HepG2 (cell line): ENCODE data around the gene CYP27B1. TPM values are rescaled to one million over a fixed set of nuclear protein-coding genes. Genes with fewer than 3 reads are reported as not detected.

Source experiments
- ATAC-seq: fragments of 200-7000 bp; cut with Tn5 transposase; 3 replicates; pipeline ENCODE4 v1.9.1; 2020; ENCODE audit warnings: mild to moderate bottlenecking, moderate library complexity
- BruUV-seq: library from RNA; stranded (reverse); fragments of 400-500 nt; replicated peaks from 2 replicates; lab custom pipeline; 2021; lab: Mats Ljungman, UMichigan
- CTCF ChIA-PET: fragments of 300-600 bp; formaldehyde crosslinking; extraction: SDS; loops from one replicate; lab custom pipeline; 2021; ENCODE audit warnings: low total read pairs, inconsistent platforms, low intra/inter-chr PET ratio; lab: Yijun Ruan, JAX
- POLR2A ChIA-PET: fragments of 350-600 bp; sonication (Branson Sonifier 250); formaldehyde crosslinking; loops from one replicate; lab custom pipeline; 2020; ENCODE audit warnings: antibody characterized with exemption, inconsistent platforms; lab: Yijun Ruan, JAX
- DNase-seq: peaks from one replicate; pipeline ENCODE4 v3.0.0-alpha.2; 2015; ENCODE audit warnings: low spot score
- FAIRE-seq: peaks from 3 replicates; lab custom pipeline; 2011; peaks lifted over from hg19 to GRCh38; lab: Jason Lieb, UNC
- H2AFZ ChIP-seq: one replicate; pipeline ENCODE4 v1.6.1; 2011; ENCODE audit warnings: low read length, inconsistent platforms
- H3K27ac ChIP-seq: fragments of 300-600 bp; 3 replicates; pipeline ENCODE4 v1.8.0; 2011; ENCODE audit warnings: mixed run types, mild to moderate bottlenecking, mixed read lengths, low read length, inconsistent platforms; ENCODE audit not compliant: insufficient read depth; ENCODE audit errors: extremely low read length
- H3K27me3 ChIP-seq, 2 experiments: fragments of 200-600 bp in 1 of 2; 2 replicates in 1 of 2; 3 replicates in 1 of 2; pipeline versions ENCODE4 v1.6.0 to v1.8.0; 2011; ENCODE audit warnings: low read length in 2 of 2, mild to moderate bottlenecking in 2 of 2, moderate library complexity in 2 of 2, inconsistent platforms in 1 of 2; ENCODE audit not compliant: insufficient read depth in 2 of 2, control insufficient read depth in 1 of 2
- H3K36me3 ChIP-seq, 2 experiments: fragments of 200-600 bp in 1 of 2; replicated peaks in 1 of 2; 2 replicates in 1 of 2; 3 replicates in 1 of 2; pipeline versions ENCODE4 v1.5.1 to v1.8.0; 2011; ENCODE audit warnings: low read length in 2 of 2, inconsistent platforms in 1 of 2; ENCODE audit not compliant: insufficient read depth in 2 of 2, control insufficient read depth in 1 of 2
- H3K4me1 ChIP-seq: 2 replicates; pipeline ENCODE4 v1.5.1; 2012; ENCODE audit warnings: low read length, inconsistent platforms; ENCODE audit not compliant: insufficient read depth
- H3K4me2 ChIP-seq: 2 replicates; pipeline ENCODE4 v1.6.0; 2011; ENCODE audit warnings: low read depth, low read length, inconsistent platforms
- H3K4me3 ChIP-seq, 3 experiments: fragments of 200-600 bp in 1 of 3; sonication (generic), shearing (Covaris generic) in 1 of 3; replicated peaks in 1 of 3; 2 replicates each; pipeline ENCODE4 v1.5.1; 2011 to 2016; ENCODE audit warnings: low read length in 3 of 3, inconsistent platforms in 2 of 3, low read depth in 2 of 3, mild to moderate bottlenecking in 2 of 3, control low read depth in 1 of 3, mixed read lengths in 1 of 3; ENCODE audit not compliant: insufficient read depth in 1 of 3
- H3K79me2 ChIP-seq: one replicate; pipeline ENCODE4 v1.6.1; 2011; ENCODE audit warnings: low read length, inconsistent platforms; ENCODE audit not compliant: insufficient read depth
- H3K9ac ChIP-seq: 2 replicates; pipeline ENCODE4 v1.6.0; 2011; ENCODE audit warnings: mild to moderate bottlenecking, low read depth, low read length, inconsistent platforms; ENCODE audit not compliant: insufficient read depth
- H3K9me3 ChIP-seq: 2 replicates; pipeline ENCODE4 v1.5.1; 2012; ENCODE audit warnings: mild to moderate bottlenecking, low read length
- H4K20me1 ChIP-seq: 2 replicates; pipeline ENCODE4 v1.6.0; 2011; ENCODE audit warnings: inconsistent platforms, mild to moderate bottlenecking, low read length, moderate library complexity; ENCODE audit not compliant: insufficient read depth
- CBX2 ChIP-seq, 2 experiments: fragments of 200-600 bp in 1 of 2; sonication (generic); formaldehyde crosslinking in 1 of 2; IDR thresholded peaks; 2 replicates each; pipeline versions ENCODE4 v1.7.0 to v1.8.1; 2018 to 2022; ENCODE audit warnings: low read depth in 2 of 2, low read length in 1 of 2, mild to moderate bottlenecking in 1 of 2, missing genetic modification reagents in 1 of 2
- FOXO1 ChIP-seq: sonication (generic); formaldehyde crosslinking; IDR thresholded peaks from 2 replicates; pipeline ENCODE4 v1.4.0; 2020; ENCODE audit warnings: missing genetic modification reagents
- GATA4 ChIP-seq: sonication (generic); IDR thresholded peaks from 2 replicates; pipeline ENCODE4 v1.6.1; 2016; ENCODE audit warnings: antibody characterized with exemption, low read depth, borderline replicate concordance
- PPARG ChIP-seq: conservative IDR thresholded peaks from 2 replicates; pipeline ENCODE4 v1.6.1; 2016; ENCODE audit warnings: missing biosample characterization, missing genetic modification reagents
- SIN3B ChIP-seq: fragments of 150-350 bp; IDR thresholded peaks from 2 replicates; pipeline ENCODE4 v1.6.1; 2014; ENCODE audit warnings: low read length
- ZKSCAN8 ChIP-seq: IDR thresholded peaks from 2 replicates; pipeline ENCODE4 v1.6.1; 2016; ENCODE audit warnings: borderline replicate concordance, missing genetic modification reagents, missing compliant biosample characterization
- ZNF160 ChIP-seq: sonication (generic); formaldehyde crosslinking; IDR thresholded peaks from 2 replicates; pipeline ENCODE4 v1.8.0; 2022; ENCODE audit warnings: mild to moderate bottlenecking, inconsistent platforms, missing genetic modification reagents
- ZNF17 ChIP-seq: sonication (generic); formaldehyde crosslinking; IDR thresholded peaks from 2 replicates; pipeline ENCODE4 v1.5.0; 2020; ENCODE audit warnings: mild to moderate bottlenecking, missing genetic modification reagents
- ZNF749 ChIP-seq: sonication (generic); formaldehyde crosslinking; IDR thresholded peaks from 2 replicates; pipeline ENCODE4 v1.8.0; 2022; ENCODE audit warnings: mild to moderate bottlenecking, missing genetic modification reagents, moderate library complexity, borderline replicate concordance
- ZNF788 ChIP-seq: sonication (generic); formaldehyde crosslinking; IDR thresholded peaks from 2 replicates; pipeline ENCODE4 v1.5.0; 2020; ENCODE audit warnings: mild to moderate bottlenecking, missing genetic modification reagents, borderline replicate concordance
- whole genome bisulfite sequencing: methylation state at CpG from one replicate; pipeline ENCODE4 v1.1.6; 2017; ENCODE audit warnings: low lambda C conversion rate; 5-methylcytosine and 5-hydroxymethylcytosine counted together
- in situ Hi-C: cut with HindIII; loops from 2 replicates; pipeline ENCODE4 v1.10.0; 2017; ENCODE audit warnings: low pct_unique_long_range_greater_than_20kb; ENCODE audit not compliant: extremely low pct_ligation_motif_present
- intact Hi-C: fragments of 100-400 bp; cut with micrococcal nuclease; formaldehyde crosslinking; loops from one replicate; pipeline ENCODE4 v1.10.0; 2022; ENCODE audit not compliant: unreplicated experiment
- polyA plus RNA-seq, 8 experiments: library from polyadenylated mRNA; depleted of rRNA in 3 of 8; stranded (reverse) in 7 of 8; unstranded in 1 of 8; fragments of >200 nt; fragmentation: Illumina TruSeq in 4 of 8; extraction: Trizol in 4 of 8; gene quantifications; 2 replicates each; pipeline versions ENCODE4 v1.2.1 to v1.2.3, GENCODE V29; 2011 to 2016; ENCODE audit warnings: low read depth in 4 of 8, missing spikeins in 1 of 8, mixed read lengths in 1 of 8; ENCODE audit not compliant: insufficient read depth in 1 of 8
- total RNA-seq, 5 experiments: library from RNA; depleted of rRNA; stranded (reverse); fragments of >200 nt; fragmentation: Illumina TruSeq; extraction: Trizol; gene quantifications; 2 replicates each; pipeline ENCODE4 v1.2.3, GENCODE V29; 2016; ENCODE audit warnings: low read depth in 1 of 5
- TF ChIP-seq, protein P1 (sequence below): sonication (generic); formaldehyde crosslinking; conservative IDR thresholded peaks from 2 replicates; pipeline ENCODE4 v1.5.0; 2020; ENCODE audit warnings: missing genetic modification reagents
- TF ChIP-seq, protein P2 (sequence below): sonication (generic); formaldehyde crosslinking; IDR thresholded peaks from 2 replicates; pipeline ENCODE4 v1.4.0; 2020; ENCODE audit warnings: missing genetic modification reagents
- TF ChIP-seq, protein P3 (sequence below): sonication (generic); formaldehyde crosslinking; IDR thresholded peaks from 2 replicates; pipeline ENCODE4 v1.8.0; 2022; ENCODE audit warnings: missing genetic modification reagents, low read depth, mild to moderate bottlenecking, borderline replicate concordance

CYP27B1 gene
- total and polyA plus RNA-seq, 2 of the 13 experiments (the other 11 are each of a cell fraction or from before 2014, with no cell fraction given) = 2.3 to 3.0 TPM

DNA sequence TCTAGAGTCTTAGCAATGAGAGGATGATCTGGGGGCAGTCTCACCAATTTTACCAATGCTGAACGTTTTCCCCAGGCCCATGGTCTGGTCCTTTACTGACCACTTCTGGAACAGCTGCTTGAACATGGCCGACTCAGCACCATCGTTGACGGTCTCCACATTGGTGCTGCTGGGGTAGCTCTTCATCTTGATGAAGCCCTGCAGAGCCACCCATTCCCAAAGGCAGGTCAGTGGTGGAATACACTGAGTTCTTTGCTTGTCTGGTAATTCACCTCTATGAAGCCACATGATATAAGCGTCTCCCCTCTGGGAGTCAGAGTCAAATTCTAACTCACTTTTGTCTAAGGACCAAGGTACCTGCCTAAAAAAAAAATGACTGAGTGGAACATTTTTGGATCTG, 41.5 kb upstream of the CYP27B1 start:
- no peaks in the 10 kb centered on the region for H3K27me3 ChIP-seq
- H3K4me1 ChIP-seq = peaks cover 13% of the 10 kb centered on the region
- no peak overlapping the region for H3K9ac ChIP-seq
- DNase-seq = no peak
- H3K9me3 ChIP-seq = no peaks in the 10 kb centered on the region
- H3K4me3 ChIP-seq = no peak overlapping the region
- H3K36me3 ChIP-seq = peaks cover 0 to 3% of the 10 kb centered on the region in 2 experiments; a peak in 3 of 5 replicates
- ChIA-PET CTCF (no interaction called here), POLR2A (no interaction called here)
- H3K79me2 ChIP-seq = no peaks in the 10 kb centered on the region
- H4K20me1 ChIP-seq = 0 out of 2 replicates have a peak, but pooled peaks cover 3% of the 10 kb centered on the region
- H3K4me2 ChIP-seq = no peak overlapping the region
- H3K27ac ChIP-seq = no peak overlapping the region
- TF ChIP-seq, protein P1, sequence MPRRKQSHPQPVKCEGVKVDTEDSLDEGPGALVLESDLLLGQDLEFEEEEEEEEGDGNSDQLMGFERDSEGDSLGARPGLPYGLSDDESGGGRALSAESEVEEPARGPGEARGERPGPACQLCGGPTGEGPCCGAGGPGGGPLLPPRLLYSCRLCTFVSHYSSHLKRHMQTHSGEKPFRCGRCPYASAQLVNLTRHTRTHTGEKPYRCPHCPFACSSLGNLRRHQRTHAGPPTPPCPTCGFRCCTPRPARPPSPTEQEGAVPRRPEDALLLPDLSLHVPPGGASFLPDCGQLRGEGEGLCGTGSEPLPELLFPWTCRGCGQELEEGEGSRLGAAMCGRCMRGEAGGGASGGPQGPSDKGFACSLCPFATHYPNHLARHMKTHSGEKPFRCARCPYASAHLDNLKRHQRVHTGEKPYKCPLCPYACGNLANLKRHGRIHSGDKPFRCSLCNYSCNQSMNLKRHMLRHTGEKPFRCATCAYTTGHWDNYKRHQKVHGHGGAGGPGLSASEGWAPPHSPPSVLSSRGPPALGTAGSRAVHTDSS (CRISPR knock-in tag) = no peak
- TF ChIP-seq CBX2 (IDR thresholded peaks at IDR 0.05; ENCODE audit: low read depth, low read length) = no peak
- no peak for TF ChIP-seq CBX2 (CRISPR knock-in tag; IDR thresholded peaks at IDR 0.05; ENCODE audit: low read depth)
- no peak for TF ChIP-seq ZKSCAN8 (CRISPR knock-in tag)
- no peak for TF ChIP-seq ZNF749 (CRISPR knock-in tag)
- TF ChIP-seq ZNF160 = no peak
- no peak for TF ChIP-seq GATA4
- no peak for TF ChIP-seq FOXO1 (CRISPR knock-in tag)
- TF ChIP-seq, protein P2, sequence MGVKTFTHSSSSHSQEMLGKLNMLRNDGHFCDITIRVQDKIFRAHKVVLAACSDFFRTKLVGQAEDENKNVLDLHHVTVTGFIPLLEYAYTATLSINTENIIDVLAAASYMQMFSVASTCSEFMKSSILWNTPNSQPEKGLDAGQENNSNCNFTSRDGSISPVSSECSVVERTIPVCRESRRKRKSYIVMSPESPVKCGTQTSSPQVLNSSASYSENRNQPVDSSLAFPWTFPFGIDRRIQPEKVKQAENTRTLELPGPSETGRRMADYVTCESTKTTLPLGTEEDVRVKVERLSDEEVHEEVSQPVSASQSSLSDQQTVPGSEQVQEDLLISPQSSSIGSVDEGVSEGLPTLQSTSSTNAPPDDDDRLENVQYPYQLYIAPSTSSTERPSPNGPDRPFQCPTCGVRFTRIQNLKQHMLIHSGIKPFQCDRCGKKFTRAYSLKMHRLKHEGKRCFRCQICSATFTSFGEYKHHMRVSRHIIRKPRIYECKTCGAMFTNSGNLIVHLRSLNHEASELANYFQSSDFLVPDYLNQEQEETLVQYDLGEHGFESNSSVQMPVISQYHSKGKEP = no peak
- TF ChIP-seq ZNF788 (CRISPR knock-in tag) = no peak
- TF ChIP-seq, protein P3, sequence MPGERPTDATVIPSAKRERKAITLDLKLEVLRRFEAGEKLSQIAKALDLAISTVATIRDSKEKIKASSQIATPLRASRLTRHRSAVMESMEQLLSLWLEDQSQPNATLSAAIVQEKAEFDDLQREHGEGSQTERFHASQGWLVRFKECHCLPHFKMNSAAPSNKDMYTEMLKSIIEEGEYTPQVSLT (CRISPR knock-in tag) = no peak
- no peak for TF ChIP-seq PPARG (CRISPR knock-in tag)
- TF ChIP-seq SIN3B = no peak
- TF ChIP-seq ZNF17 (CRISPR knock-in tag) = no peak
- no peak for ATAC-seq
- 90% methylated on average over 5 of the region's 5 CpGs for WGBS
- no peak for FAIRE-seq
- BruUV-seq = no TSS peak
- H2AFZ ChIP-seq = no peak overlapping the region
- intact Hi-C loops = no loop called here
- in situ Hi-C loops = no loop called here
